Activated CD8-positive, alpha-beta memory T cell treated with anti-CD3 and anti-CD28 coated beads, Interleukin-2, amount 50 U/mL, for 4 hours (primary cell): ENCODE data around the gene PITPNM3.
"Not testable (repeated sequence)": the region's sequence is repeated elsewhere in the genome, so short reads cannot be mapped to it uniquely, and the experiment has no call there.

Source experiments
- DNase-seq: peaks from one replicate; pipeline ENCODE4 v3.0.0-alpha.2; 2020

The PITPNM3 gene

GRCh38 chr17:6497496-6498221 lies 58.7 kb downstream of the PITPNM3 start:
- no peak for DNase-seq

- no peak for DNase-seq
Observed at GRCh38 chr17:6496640-6497441, 59.5 kb downstream of the PITPNM3 start.

- no peak for DNase-seq
Observed at GRCh38 chr17:6496116-6496481, 60.3 kb downstream of the PITPNM3 start.

- DNase-seq: no peak
Observed at GRCh38 chr17:6495450-6496115, 60.8 kb downstream of the PITPNM3 start.

- no peak for DNase-seq
Observed at GRCh38 chr17:6494239-6494941, 62.0 kb downstream of the PITPNM3 start.

GRCh38 chr17:6492892-6493674 lies 63.3 kb downstream of the PITPNM3 start:
- DNase-seq: no peak

- DNase-seq: no peak
Observed at GRCh38 chr17:6491071-6491700, 65.2 kb downstream of the PITPNM3 start.

- no peak for DNase-seq
Observed at GRCh38 chr17:6489016-6489550, 67.3 kb downstream of the PITPNM3 start.

- no peak for DNase-seq
Observed at GRCh38 chr17:6488008-6488539, 68.3 kb downstream of the PITPNM3 start.

- DNase-seq: no peak
Observed at GRCh38 chr17:6487251-6488007, 68.9 kb downstream of the PITPNM3 start.

- DNase-seq: no peak
Observed at GRCh38 chr17:6485646-6486412, 70.5 kb downstream of the PITPNM3 start.

GRCh38 chr17:6483507-6483906 lies 72.8 kb downstream of the PITPNM3 start:
- DNase-seq: no peak

- not testable (repeated sequence) for DNase-seq
Observed at GRCh38 chr17:6482796-6483195, 73.6 kb downstream of the PITPNM3 start.

GRCh38 chr17:6482105-6482455 lies 74.3 kb downstream of the PITPNM3 start:
- no peak for DNase-seq

GRCh38 chr17:6480303-6480675 lies 76.1 kb downstream of the PITPNM3 start:
- no peak for DNase-seq

- DNase-seq: no peak
Observed at GRCh38 chr17:6479622-6480302, 76.6 kb downstream of the PITPNM3 start.

GRCh38 chr17:6478486-6478885 lies 77.9 kb downstream of the PITPNM3 start:
- no peak for DNase-seq

- no peak for DNase-seq
Observed at GRCh38 chr17:6477831-6478383, 78.4 kb downstream of the PITPNM3 start.

GRCh38 chr17:6476810-6477179 lies 79.6 kb downstream of the PITPNM3 start:
- no peak for DNase-seq
